Heart left ventricle (tissue), 13 donors: ENCODE data around the gene BST1.

Experiments
- POLR2A ChIP-seq, 2 donors: fragments of 450-650 bp; IDR thresholded peaks; one replicate each; pipeline ENCODE4 v1.6.1; 2017; ENCODE audit warnings: antibody characterized with exemption in 2 of 2, mild to moderate bottlenecking in 2 of 2, moderate library complexity in 2 of 2
- TF ChIP-seq, protein P1 (sequence below), 12 donors: fragments of 200-600 bp; sonication (generic) in 4 of 12; IDR thresholded peaks; one replicate each; pipeline versions ENCODE4 v1.5.0 to v1.8.0; 2018 to 2022; ENCODE audit warnings: antibody characterized with exemption in 12 of 12, mild to moderate bottlenecking in 5 of 12
- donor health status: ischemic (EF 13 %, LVEDD 7.1; RV severe dilation, severe dysfunction).
- donor health status: DM: no; HTN: yes; CAD: no.
- donor health status: DM: no; HTN: no; CAD: no.
- donor health status: ischemic (EF 25% LVEDD 6.9; RV normal size, moderate dysfunction).
- donor health status: ischemic (EF 25% LVEDD 5.7; RV mildly dilated, moderate dysfunction).
- donor health status: ischemic (EF 35%, LVEDD 5.7; RV mildly dilated, moderate dysfunction).
- donor health status: nonischemic (EF 11% LVEDD 7.7; RV severe dilation, severe dysfunction).
- donor health status: DM: yes; HTN: yes; CAD: no.
- donor health status: PGD.
- donor health status: ischemic (EF 29% LVEDD 5.4; RV normal size, mild dysfunction).
- donor health status: nonischemic (EF 23%, LVEDD 6.1; RV moderate dilation, normal function).

DNA sequence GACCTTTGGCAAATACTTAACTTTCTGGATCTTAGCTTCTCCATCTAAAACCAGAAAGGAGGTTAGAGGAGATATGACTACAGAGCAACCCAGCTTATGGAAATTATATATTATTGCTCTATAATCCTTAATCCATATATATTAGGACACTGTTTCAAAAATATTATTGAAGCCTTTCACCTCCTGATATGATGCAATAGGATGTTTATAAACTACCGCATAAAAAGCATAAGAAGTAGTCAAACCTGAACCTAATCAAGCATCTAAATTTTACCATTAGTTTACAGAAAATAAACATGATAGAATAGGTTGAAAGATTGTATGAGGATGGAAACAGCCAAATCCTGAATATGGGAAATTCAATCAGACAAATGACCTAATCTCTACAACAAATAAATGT is 26.8 kb upstream of the BST1 start:
- TF ChIP-seq, protein P1, sequence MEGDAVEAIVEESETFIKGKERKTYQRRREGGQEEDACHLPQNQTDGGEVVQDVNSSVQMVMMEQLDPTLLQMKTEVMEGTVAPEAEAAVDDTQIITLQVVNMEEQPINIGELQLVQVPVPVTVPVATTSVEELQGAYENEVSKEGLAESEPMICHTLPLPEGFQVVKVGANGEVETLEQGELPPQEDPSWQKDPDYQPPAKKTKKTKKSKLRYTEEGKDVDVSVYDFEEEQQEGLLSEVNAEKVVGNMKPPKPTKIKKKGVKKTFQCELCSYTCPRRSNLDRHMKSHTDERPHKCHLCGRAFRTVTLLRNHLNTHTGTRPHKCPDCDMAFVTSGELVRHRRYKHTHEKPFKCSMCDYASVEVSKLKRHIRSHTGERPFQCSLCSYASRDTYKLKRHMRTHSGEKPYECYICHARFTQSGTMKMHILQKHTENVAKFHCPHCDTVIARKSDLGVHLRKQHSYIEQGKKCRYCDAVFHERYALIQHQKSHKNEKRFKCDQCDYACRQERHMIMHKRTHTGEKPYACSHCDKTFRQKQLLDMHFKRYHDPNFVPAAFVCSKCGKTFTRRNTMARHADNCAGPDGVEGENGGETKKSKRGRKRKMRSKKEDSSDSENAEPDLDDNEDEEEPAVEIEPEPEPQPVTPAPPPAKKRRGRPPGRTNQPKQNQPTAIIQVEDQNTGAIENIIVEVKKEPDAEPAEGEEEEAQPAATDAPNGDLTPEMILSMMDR (IDR thresholded peaks at IDR 0.05), result no peak
- TF ChIP-seq POLR2A (IDR thresholded peaks at IDR 0.05), result no peak
